Keratinocyte (primary cell): ENCODE measurements around the gene ZBTB4. TPM values are rescaled to one million over a fixed set of nuclear protein-coding genes. Genes with fewer than 3 reads are reported as not detected.
A peak's percentile ranks its signal among the peaks of the same experiment; 100 is the strongest.

Experiments
- DNase-seq: peaks from one replicate; pipeline ENCODE4 v3.0.0-alpha.2; 2011; ENCODE audit warnings: low read depth, missing footprints, low spot score
- FAIRE-seq: peaks from 2 replicates; lab custom pipeline; 2011; peaks lifted over from hg19 to GRCh38; lab: Jason Lieb, UNC
- H2AFZ ChIP-seq: 2 replicates; pipeline ENCODE4 v1.6.0; 2012; ENCODE audit warnings: low read length, control low read depth, inconsistent platforms; ENCODE audit not compliant: control insufficient read depth
- H3K27ac ChIP-seq: 2 replicates; pipeline ENCODE4 v1.5.1; 2011; ENCODE audit warnings: low read length; ENCODE audit not compliant: control insufficient read depth, insufficient read depth
- H3K27me3 ChIP-seq: 3 replicates; pipeline ENCODE4 v1.6.0; 2011; ENCODE audit warnings: low read length; ENCODE audit not compliant: control insufficient read depth, insufficient read depth; ENCODE audit errors: extremely low read depth
- H3K36me3 ChIP-seq, 2 experiments: 2 replicates in 1 of 2; 3 replicates in 1 of 2; pipeline ENCODE4 v1.5.1; 2011; ENCODE audit warnings: low read length in 2 of 2, mild to moderate bottlenecking in 1 of 2; ENCODE audit not compliant: control insufficient read depth in 2 of 2, insufficient read depth in 2 of 2; ENCODE audit errors: extremely low read depth in 1 of 2
- H3K4me1 ChIP-seq: 3 replicates; pipeline ENCODE4 v1.5.1; 2011; ENCODE audit warnings: low read length; ENCODE audit not compliant: control insufficient read depth, insufficient read depth; ENCODE audit errors: extremely low read depth
- H3K4me2 ChIP-seq: 3 replicates; pipeline ENCODE4 v1.6.0; 2011; ENCODE audit warnings: low read depth, low read length; ENCODE audit not compliant: control insufficient read depth, insufficient read depth; ENCODE audit errors: extremely low read depth
- H3K4me3 ChIP-seq, 3 experiments: fragments of 200-600 bp in 1 of 3; sonication (generic) in 1 of 3; 2 replicates in 2 of 3; 3 replicates in 1 of 3; pipeline ENCODE4 v1.5.1; 2011 to 2016; ENCODE audit warnings: low read length in 3 of 3, mild to moderate bottlenecking in 3 of 3, control low read depth in 2 of 3, inconsistent platforms in 1 of 3, low read depth in 1 of 3, mixed read lengths in 1 of 3, mixed run types in 1 of 3, moderate library complexity in 1 of 3; ENCODE audit not compliant: control insufficient read depth in 2 of 3, insufficient read depth in 2 of 3; ENCODE audit errors: extremely low read depth in 1 of 3
- H3K79me2 ChIP-seq: 2 replicates; pipeline ENCODE4 v1.6.0; 2012; ENCODE audit warnings: low read length; ENCODE audit not compliant: control insufficient read depth, insufficient read depth
- H3K9ac ChIP-seq: 3 replicates; pipeline ENCODE4 v1.6.0; 2011; ENCODE audit warnings: low read length; ENCODE audit not compliant: control insufficient read depth, insufficient read depth; ENCODE audit errors: extremely low read depth
- H3K9me1 ChIP-seq: 3 replicates; pipeline ENCODE4 v1.6.0; 2011; ENCODE audit warnings: low read length; ENCODE audit not compliant: control insufficient read depth, insufficient read depth; ENCODE audit errors: extremely low read depth
- H3K9me3 ChIP-seq: 2 replicates; pipeline ENCODE4 v1.5.1; 2012; ENCODE audit warnings: low read depth, low read length; ENCODE audit not compliant: control insufficient read depth
- H4K20me1 ChIP-seq: 3 replicates; pipeline ENCODE4 v1.6.0; 2011; ENCODE audit warnings: low read length; ENCODE audit not compliant: control insufficient read depth, insufficient read depth; ENCODE audit errors: extremely low read depth
- CTCF ChIP-seq, 3 experiments: IDR thresholded peaks in 1 of 3; conservative IDR thresholded peaks in 1 of 3; optimal IDR thresholded peaks in 1 of 3; 2 replicates in 2 of 3; 3 replicates in 1 of 3; pipeline versions ENCODE3 to v1.5.1; 2011; ENCODE audit warnings: low read length in 3 of 3, mild to moderate bottlenecking in 3 of 3, moderate library complexity in 2 of 3, control low read depth in 1 of 3, inconsistent platforms in 1 of 3; ENCODE audit not compliant: insufficient read depth in 2 of 3; ENCODE audit errors: extremely low read depth in 1 of 3
- EZH2 ChIP-seq: IDR thresholded peaks from one replicate; pipeline ENCODE4 v1.6.1; 2012; ENCODE audit warnings: inconsistent platforms, mild to moderate bottlenecking, low read length, moderate library complexity
- dilution Hi-C: fragments of 300-500 bp; cut with MboI; formaldehyde crosslinking; loops from one replicate; pipeline ENCODE4 v1.7.0; 2020; ENCODE audit warnings: low sequenced_read_pairs; ENCODE audit not compliant: extremely low pct_ligation_motif_present
- polyA plus RNA-seq, 5 experiments: library from polyadenylated mRNA; depleted of rRNA in 3 of 5; stranded (reverse) in 3 of 5; stranded (forward) in 1 of 5; unstranded in 1 of 5; fragments of >200 nt; gene quantifications; 1 replicate in 1 of 5; 2 replicates in 3 of 5; 3 replicates in 1 of 5; pipeline versions ENCODE4 v1.2.1 to v1.2.3, GENCODE V29; 2011 to 2012; ENCODE audit warnings: missing spikeins in 2 of 5, low read depth in 1 of 5, low replicate concordance in 1 of 5

The ZBTB4 gene
- polyA plus RNA-seq, 1 donor (not counting 4 experiments of a cell fraction or from before 2014, with no cell fraction given) = 20.9 TPM

GRCh38 chr17:7445619-7445968 lies 33.8 kb downstream of the ZBTB4 start:
- dilution Hi-C loops = no loop called here
- Histone ChIP-seq H3K79me2 (no peaks in the 10 kb centered on the region), H3K4me3 (peak overlapping the region; percentile 40 to 67 (median 57)), H3K9me1 (peaks cover 5% of the 10 kb centered on the region), H3K9ac (peak overlapping the region; percentile 62), H3K27me3 (no peaks in the 10 kb centered on the region), H3K27ac (peak overlapping the region; percentile 52), H2AFZ (peak overlapping the region; percentile 62), H3K4me1 (peaks cover 45% of the 10 kb centered on the region), H3K4me2 (peak overlapping the region; percentile 77), H4K20me1 (no peaks in the 10 kb centered on the region), H3K36me3 (peaks cover 3 to 8% of the 10 kb centered on the region in 2 experiments), H3K9me3 (no peaks in the 10 kb centered on the region)
- no peak for DNase-seq
- peak; percentile 67 for FAIRE-seq
- TF ChIP-seq CTCF (optimal IDR thresholded peaks at IDR 0.05 in 1 of 3, IDR thresholded peaks at IDR 0.05 in 1 of 3, conservative IDR thresholded peaks at IDR 0.05 in 1 of 3; ENCODE audit: extremely low read depth in 1 of 3, insufficient read depth in 2 of 3, low read length in 3 of 3) = no peak
- no peak for TF ChIP-seq EZH2

- H3K36me3 ChIP-seq = peaks cover 3 to 8% of the 10 kb centered on the region in 2 experiments
- no peaks in the 10 kb centered on the region for H3K27me3 ChIP-seq
- dilution Hi-C loops = no loop called here
- peak within 1 kb of the TSS; percentile 62 for H3K9ac ChIP-seq
- H3K9me1 ChIP-seq = peaks cover 5% of the 10 kb centered on the region
- TF ChIP-seq EZH2 (no peak), CTCF (optimal IDR thresholded peaks at IDR 0.05 in 1 of 3, IDR thresholded peaks at IDR 0.05 in 1 of 3, conservative IDR thresholded peaks at IDR 0.05 in 1 of 3; ENCODE audit: extremely low read depth in 1 of 3, insufficient read depth in 2 of 3, low read length in 3 of 3) (peak in 1 of 3 experiments; percentile 18)
- peak within 1 kb of the TSS; percentile 77 for H3K4me2 ChIP-seq
- DNase-seq (no peak), FAIRE-seq (no peak)
- H3K79me2 ChIP-seq = no peaks in the 10 kb centered on the region
- H4K20me1 ChIP-seq = no peaks in the 10 kb centered on the region
- H3K4me3 ChIP-seq = peak within 1 kb of the TSS; percentile 40 to 67 (median 57)
- H2AFZ ChIP-seq = peak within 1 kb of the TSS; percentile 62
- H3K9me3 ChIP-seq = no peaks in the 10 kb centered on the region
- peaks cover 47% of the 10 kb centered on the region for H3K4me1 ChIP-seq
- peak within 1 kb of the TSS; percentile 74 for H3K27ac ChIP-seq
These were observed 34.5 kb downstream of the ZBTB4 start, which contains the start of gene CHRNB1 for GRCh38 chr17:7444682-7445618. TSS of gene CHRNB1 (plus strand) at chr17:7445061. CDS start at chr17:7445128, 67 bp downstream.
